Measurements from ENCODE around the gene SENP1.

The SENP1 gene

GRCh38 chr12:48033451-48033850 lies 72.4 kb downstream of the SENP1 start:
- no peaks in the 10 kb centered on the region for H3K36me3 ChIP-seq (ENCODE audit: low read length)
- no peak overlapping the region for H3K4me3 ChIP-seq (ENCODE audit: insufficient read depth, low read length, poor library complexity, severe bottlenecking)
- no peak overlapping the region for H2AFZ ChIP-seq (ENCODE audit: low read depth, low read length, severe bottlenecking)
- H3F3A ChIP-seq (ENCODE audit: insufficient read depth), result no peaks in the 10 kb centered on the region
- no peak for TF ChIP-seq EZH2phosphoT487 (conservative IDR thresholded peaks at IDR 0.05; ENCODE audit: low read length)
- TF ChIP-seq CTCF (IDR thresholded peaks at IDR 0.05; ENCODE audit: insufficient read depth, low read length, poor library complexity, severe bottlenecking), result no peak
- no peaks in the 10 kb centered on the region for H3K9me3 ChIP-seq (ENCODE audit: insufficient read depth, low read length)
- H3K27ac ChIP-seq (ENCODE audit: low read depth, low read length), result no peak overlapping the region
- H4K20me1 ChIP-seq (ENCODE audit: low read depth, low read length), result no peaks in the 10 kb centered on the region
- H3K4me2 ChIP-seq (ENCODE audit: low read depth, low read length, poor library complexity, severe bottlenecking), result no peak overlapping the region
- H3K9me2 ChIP-seq (replicated peaks; ENCODE audit: insufficient read depth, low read length), result no peaks in the 10 kb centered on the region
- no peak overlapping the region for H3K9ac ChIP-seq (ENCODE audit: low read length)
- no peaks in the 10 kb centered on the region for H3K79me2 ChIP-seq (ENCODE audit: insufficient read depth, low read length)
- no peaks in the 10 kb centered on the region for H3K27me3 ChIP-seq (ENCODE audit: low read length)

GRCh38 chr12:48032597-48032996 lies 73.3 kb downstream of the SENP1 start:
- Histone ChIP-seq H3K9ac (ENCODE audit: low read length) (no peak overlapping the region), H2AFZ (ENCODE audit: low read depth, low read length, severe bottlenecking) (no peak overlapping the region), H3K27me3 (ENCODE audit: low read length) (no peaks in the 10 kb centered on the region), H3K79me2 (ENCODE audit: insufficient read depth, low read length) (no peaks in the 10 kb centered on the region), H4K20me1 (ENCODE audit: low read depth, low read length) (no peaks in the 10 kb centered on the region), H3K27ac (ENCODE audit: low read depth, low read length) (no peak overlapping the region), H3K4me3 (ENCODE audit: insufficient read depth, low read length, poor library complexity, severe bottlenecking) (no peak overlapping the region), H3K36me3 (ENCODE audit: low read length) (no peaks in the 10 kb centered on the region), H3F3A (ENCODE audit: insufficient read depth) (no peaks in the 10 kb centered on the region), H3K9me2 (replicated peaks; ENCODE audit: insufficient read depth, low read length) (no peaks in the 10 kb centered on the region), H3K9me3 (ENCODE audit: insufficient read depth, low read length) (no peaks in the 10 kb centered on the region), H3K4me2 (ENCODE audit: low read depth, low read length, poor library complexity, severe bottlenecking) (no peak overlapping the region)
- TF ChIP-seq CTCF (IDR thresholded peaks at IDR 0.05; ENCODE audit: insufficient read depth, low read length, poor library complexity, severe bottlenecking) (no peak), EZH2phosphoT487 (conservative IDR thresholded peaks at IDR 0.05; ENCODE audit: low read length) (no peak)

- no peaks in the 10 kb centered on the region for H3K79me2 ChIP-seq (ENCODE audit: insufficient read depth, low read length)
- H4K20me1 ChIP-seq (ENCODE audit: low read depth, low read length), result no peaks in the 10 kb centered on the region
- H3K4me3 ChIP-seq (ENCODE audit: insufficient read depth, low read length, poor library complexity, severe bottlenecking), result no peak overlapping the region
Measured at GRCh38 chr12:48031135-48031960, 74.5 kb downstream of the SENP1 start.

More at GRCh38 chr12:48031135-48031960, 74.5 kb downstream of the SENP1 start:
- Histone ChIP-seq H3K9ac (ENCODE audit: low read length) (no peak overlapping the region), H3K9me3 (ENCODE audit: insufficient read depth, low read length) (no peaks in the 10 kb centered on the region), H3K9me2 (replicated peaks; ENCODE audit: insufficient read depth, low read length) (no peaks in the 10 kb centered on the region), H2AFZ (ENCODE audit: low read depth, low read length, severe bottlenecking) (no peak overlapping the region), H3K36me3 (ENCODE audit: low read length) (no peaks in the 10 kb centered on the region), H3F3A (ENCODE audit: insufficient read depth) (no peaks in the 10 kb centered on the region), H3K27ac (ENCODE audit: low read depth, low read length) (no peak overlapping the region), H3K27me3 (ENCODE audit: low read length) (no peaks in the 10 kb centered on the region), H3K4me2 (ENCODE audit: low read depth, low read length, poor library complexity, severe bottlenecking) (no peak overlapping the region)
- no peak for TF ChIP-seq CTCF (IDR thresholded peaks at IDR 0.05; ENCODE audit: insufficient read depth, low read length, poor library complexity, severe bottlenecking)
- no peak for TF ChIP-seq EZH2phosphoT487 (conservative IDR thresholded peaks at IDR 0.05; ENCODE audit: low read length)

All from SU-DHL-6 (cell line).